Immature natural killer cell (primary cell): ENCODE measurements around the gene ZSWIM6. TPM values are rescaled to one million over a fixed set of nuclear protein-coding genes. Genes with fewer than 3 reads are reported as not detected.
"Not testable (repeated sequence)": the region's sequence is repeated elsewhere in the genome, so short reads cannot be mapped to it uniquely, and the experiment has no call there.

Experiments
- DNase-seq, 3 donors: peaks; one replicate each; pipeline ENCODE4 v3.0.0; 2022; ENCODE audit warnings: mixed read lengths in 1 of 3
- H3K27ac Mint-ChIP-seq, 6 donors: one replicate each; pipeline ENCODE4 v1.8.0; 2020; ENCODE audit warnings: mixed read lengths in 6 of 6, mild to moderate bottlenecking in 5 of 6, inconsistent platforms in 4 of 6, moderate library complexity in 3 of 6
- H3K27me3 Mint-ChIP-seq, 3 donors: one replicate each; pipeline ENCODE4 v1.8.0; 2020 to 2021; ENCODE audit warnings: low read depth in 3 of 3, mild to moderate bottlenecking in 3 of 3, mixed read lengths in 3 of 3, moderate library complexity in 3 of 3, inconsistent platforms in 1 of 3
- H3K36me3 Mint-ChIP-seq, 3 donors: one replicate each; pipeline ENCODE4 v1.8.0; 2020; ENCODE audit warnings: mixed read lengths in 3 of 3, inconsistent platforms in 2 of 3, mild to moderate bottlenecking in 2 of 3
- H3K4me1 Mint-ChIP-seq, 2 donors: one replicate each; pipeline ENCODE4 v1.8.0; 2020; ENCODE audit warnings: inconsistent platforms in 2 of 2, mild to moderate bottlenecking in 2 of 2, mixed read lengths in 2 of 2, moderate library complexity in 1 of 2
- H3K4me3 Mint-ChIP-seq, 5 donors: one replicate each; pipeline ENCODE4 v1.8.0; 2020; ENCODE audit warnings: mild to moderate bottlenecking in 5 of 5, mixed read lengths in 5 of 5, inconsistent platforms in 3 of 5, moderate library complexity in 3 of 5
- H3K9me3 Mint-ChIP-seq, 6 donors: one replicate each; pipeline ENCODE4 v1.8.0; 2020; ENCODE audit warnings: mild to moderate bottlenecking in 6 of 6, mixed read lengths in 6 of 6, inconsistent platforms in 4 of 6, moderate library complexity in 3 of 6
- polyA plus RNA-seq, 3 donors: library from polyadenylated mRNA; unstranded; fragments of 300-500 nt; fragmentation: Illumina TruSeq; gene quantifications; one replicate each; pipeline ENCODE4 v1.2.3, GENCODE V29; 2021

ZSWIM6 gene
- polyA plus RNA-seq, 3 donors from 2014 or later: 0.40 to 0.76 (median 0.43) TPM

- Mint-ChIP-seq H3K4me1 (peaks cover 20 to 50% of the 10 kb centered on the region in 2 donors), H3K4me3 (no peak overlapping the region), H3K36me3 (peaks cover under 1 to 3% (median under 1%) of the 10 kb centered on the region in 3 donors), H3K27ac (no peak overlapping the region), H3K27me3 (peaks cover 0 to 1% (median 0%) of the 10 kb centered on the region in 3 donors), H3K9me3 (peaks cover 0 to 3% (median 0%) of the 10 kb centered on the region in 6 donors)
- no peak for DNase-seq
Measured at GRCh38 chr5:61416420-61416819, 84.4 kb downstream of the ZSWIM6 start.

- Mint-ChIP-seq H3K36me3 (peaks cover 3 to 6% (median 4%) of the 10 kb centered on the region in 3 donors), H3K4me3 (no peak overlapping the region), H3K27ac (peak overlapping the region in 1 of 6 donors; percentile 68), H3K27me3 (peaks cover 0 to 1% (median 0%) of the 10 kb centered on the region in 3 donors), H3K9me3 (peaks cover 0 to 3% (median 0%) of the 10 kb centered on the region in 6 donors), H3K4me1 (peaks cover 20 to 50% of the 10 kb centered on the region in 2 donors)
- DNase-seq: no peak
Measured at GRCh38 chr5:61417340-61417739, 85.3 kb downstream of the ZSWIM6 start.

GRCh38 chr5:61417851-61418250 is 85.8 kb downstream of the ZSWIM6 start:
- Mint-ChIP-seq H3K27me3 (peaks cover 0 to 1% (median 0%) of the 10 kb centered on the region in 3 donors), H3K4me1 (peaks cover 21 to 51% of the 10 kb centered on the region in 2 donors), H3K27ac (peak overlapping the region in 2 of 6 donors; percentile 32 to 68), H3K36me3 (peaks cover 3 to 6% (median 4%) of the 10 kb centered on the region in 3 donors), H3K4me3 (no peak overlapping the region), H3K9me3 (peaks cover 0 to 3% (median 0%) of the 10 kb centered on the region in 6 donors)
- no peak for DNase-seq

GRCh38 chr5:61419106-61419505 is 87.0 kb downstream of the ZSWIM6 start:
- H3K36me3 Mint-ChIP-seq: peaks cover 3 to 6% (median 4%) of the 10 kb centered on the region in 3 donors
- peaks cover 31 to 57% of the 10 kb centered on the region in 2 donors for H3K4me1 Mint-ChIP-seq
- H3K4me3 Mint-ChIP-seq: no peak overlapping the region
- DNase-seq: no peak
- no peaks in the 10 kb centered on the region for H3K9me3 Mint-ChIP-seq
- no peak overlapping the region for H3K27ac Mint-ChIP-seq
- no peaks in the 10 kb centered on the region for H3K27me3 Mint-ChIP-seq

GRCh38 chr5:61420016-61420415 is 88.0 kb downstream of the ZSWIM6 start:
- H3K27ac Mint-ChIP-seq: no peak overlapping the region
- no peaks in the 10 kb centered on the region for H3K27me3 Mint-ChIP-seq
- H3K36me3 Mint-ChIP-seq: peaks cover 3 to 6% (median 4%) of the 10 kb centered on the region in 3 donors
- no peak overlapping the region for H3K4me3 Mint-ChIP-seq
- peaks cover 30 to 58% of the 10 kb centered on the region in 2 donors for H3K4me1 Mint-ChIP-seq
- DNase-seq: no peak
- no peaks in the 10 kb centered on the region for H3K9me3 Mint-ChIP-seq

- H3K4me1 Mint-ChIP-seq: peaks cover 30 to 50% of the 10 kb centered on the region in 2 donors
- DNase-seq: not testable (repeated sequence)
Measured at GRCh38 chr5:61421262-61421661, 89.2 kb downstream of the ZSWIM6 start.

GRCh38 chr5:61423487-61424145 is 91.6 kb downstream of the ZSWIM6 start:
- no peak for DNase-seq
- H3K4me1 Mint-ChIP-seq: peaks cover 16 to 29% of the 10 kb centered on the region in 2 donors
- no peaks in the 10 kb centered on the region for H3K27me3 Mint-ChIP-seq
- H3K36me3 Mint-ChIP-seq: peaks cover 3 to 6% (median 4%) of the 10 kb centered on the region in 3 donors
- H3K9me3 Mint-ChIP-seq: no peaks in the 10 kb centered on the region
- no peak overlapping the region for H3K4me3 Mint-ChIP-seq
- peak overlapping the region in 1 of 6 donors; percentile 62 for H3K27ac Mint-ChIP-seq

More at GRCh38 chr5:61421262-61421661, 89.2 kb downstream of the ZSWIM6 start:
- not testable (repeated sequence) for H3K27ac Mint-ChIP-seq, H3K36me3 Mint-ChIP-seq, H3K27me3 Mint-ChIP-seq, H3K4me3 Mint-ChIP-seq, H3K9me3 Mint-ChIP-seq

GRCh38 chr5:61425918-61426317 is 93.9 kb downstream of the ZSWIM6 start:
- H3K4me1 Mint-ChIP-seq: peaks cover 21 to 31% of the 10 kb centered on the region in 2 donors

GRCh38 chr5:61429906-61430305 is 97.8 kb downstream of the ZSWIM6 start:
- Mint-ChIP-seq H3K9me3 (no peaks in the 10 kb centered on the region), H3K27me3 (no peaks in the 10 kb centered on the region), H3K4me1 (peaks cover 8 to 13% of the 10 kb centered on the region in 2 donors), H3K27ac (peak overlapping the region in 2 of 6 donors; percentile 32 to 63), H3K36me3 (no peaks in the 10 kb centered on the region), H3K4me3 (no peak overlapping the region)
- no peak for DNase-seq

More at GRCh38 chr5:61425918-61426317, 93.9 kb downstream of the ZSWIM6 start:
- Mint-ChIP-seq H3K27ac (no peak overlapping the region), H3K36me3 (peaks cover 3 to 6% (median 4%) of the 10 kb centered on the region in 3 donors), H3K27me3 (no peaks in the 10 kb centered on the region), H3K4me3 (no peak overlapping the region), H3K9me3 (no peaks in the 10 kb centered on the region)
- DNase-seq: no peak

GRCh38 chr5:61431923-61432620 is 100.0 kb downstream of the ZSWIM6 start:
- Mint-ChIP-seq H3K27ac (no peak overlapping the region), H3K36me3 (no peaks in the 10 kb centered on the region), H3K4me1 (peaks cover 8 to 24% of the 10 kb centered on the region in 2 donors)

GRCh38 chr5:61435368-61435767 is 103.3 kb downstream of the ZSWIM6 start:
- Mint-ChIP-seq H3K4me3 (no peak overlapping the region), H3K4me1 (peaks cover 2 to 24% of the 10 kb centered on the region in 2 donors), H3K27me3 (no peaks in the 10 kb centered on the region), H3K36me3 (peaks cover 0 to 4% (median 0%) of the 10 kb centered on the region in 3 donors), H3K9me3 (peaks cover 0 to 5% (median 0%) of the 10 kb centered on the region in 6 donors), H3K27ac (no peak overlapping the region)
- no peak for DNase-seq

More at GRCh38 chr5:61431923-61432620, 100.0 kb downstream of the ZSWIM6 start:
- no peak for DNase-seq
- H3K4me3 Mint-ChIP-seq: no peak overlapping the region
- no peaks in the 10 kb centered on the region for H3K9me3 Mint-ChIP-seq
- no peaks in the 10 kb centered on the region for H3K27me3 Mint-ChIP-seq

- H3K9me3 Mint-ChIP-seq: peaks cover 6 to 34% (median 18%) of the 10 kb centered on the region in 6 donors
- peaks cover 8 to 15% (median 11%) of the 10 kb centered on the region in 3 donors for H3K36me3 Mint-ChIP-seq
- H3K4me3 Mint-ChIP-seq: no peak overlapping the region
- H3K27ac Mint-ChIP-seq: no peak overlapping the region
- H3K27me3 Mint-ChIP-seq: no peaks in the 10 kb centered on the region
- no peak for DNase-seq
- peaks cover 2 to 24% of the 10 kb centered on the region in 2 donors for H3K4me1 Mint-ChIP-seq
Measured at GRCh38 chr5:61438298-61438970, 106.4 kb downstream of the ZSWIM6 start.

- H3K27ac Mint-ChIP-seq: no peak overlapping the region
- peaks cover 5 to 27% of the 10 kb centered on the region in 2 donors for H3K4me1 Mint-ChIP-seq
- peaks cover 8 to 15% (median 11%) of the 10 kb centered on the region in 3 donors for H3K36me3 Mint-ChIP-seq
- no peak for DNase-seq
- H3K9me3 Mint-ChIP-seq: peaks cover 6 to 35% (median 18%) of the 10 kb centered on the region in 6 donors
- H3K27me3 Mint-ChIP-seq: no peaks in the 10 kb centered on the region
- no peak overlapping the region for H3K4me3 Mint-ChIP-seq
Measured at GRCh38 chr5:61440086-61440485, 108.0 kb downstream of the ZSWIM6 start.
